B cell (primary cell): ENCODE measurements around the gene TPH2. TPM values are rescaled to one million over a fixed set of nuclear protein-coding genes. Genes with fewer than 3 reads are reported as not detected.

ENCODE experiments used
- ATAC-seq: fragments of 200-7000 bp; cut with Tn5 transposase; one replicate; pipeline ENCODE4 v1.10.0; 2021; ENCODE audit warnings: low read depth, mild to moderate bottlenecking, moderate number of reproducible peaks, moderate library complexity
- CTCF ChIA-PET: fragments of 350-600 bp; sonication (Branson Sonifier 250); formaldehyde crosslinking; loops from one replicate; lab custom pipeline; 2021; ENCODE audit warnings: antibody characterized with exemption, inconsistent platforms; lab: Charles Lee
- POLR2A ChIA-PET: fragments of 350-600 bp; sonication (Branson Sonifier 250); formaldehyde crosslinking; loops from one replicate; lab custom pipeline; 2021; ENCODE audit warnings: antibody characterized with exemption; lab: Charles Lee
- DNase-seq: peaks from one replicate; pipeline ENCODE4 v3.0.0; 2013
- H2AFZ ChIP-seq: 2 replicates; pipeline ENCODE4 v1.6.1; 2012; ENCODE audit warnings: mild to moderate bottlenecking, low read depth, low read length; ENCODE audit not compliant: insufficient read depth, poor library complexity, severe bottlenecking
- H3K27ac ChIP-seq, 2 donors: 1 replicate in 1 of 2; 2 replicates in 1 of 2; pipeline ENCODE4 v1.5.1; 2012 to 2013; ENCODE audit warnings: low read length in 2 of 2, mild to moderate bottlenecking in 2 of 2, moderate library complexity in 1 of 2
- H3K27me3 ChIP-seq, 4 experiments: fragments of 200-600 bp in 1 of 4; sonication (generic) in 1 of 4; replicated peaks in 1 of 4; 1 replicate in 2 of 4; 2 replicates in 2 of 4; pipeline versions ENCODE4 v1.6.1 to v1.7.0; 2013 to 2016; ENCODE audit warnings: low read length in 3 of 4, mild to moderate bottlenecking in 2 of 4, mixed read lengths in 1 of 4, moderate library complexity in 1 of 4; ENCODE audit not compliant: insufficient read depth in 4 of 4, control insufficient read depth in 3 of 4; ENCODE audit errors: control extremely low read depth in 1 of 4
- H3K36me3 ChIP-seq, 2 experiments: replicated peaks in 1 of 2; 1 replicate in 1 of 2; 2 replicates in 1 of 2; pipeline versions ENCODE4 v1.6.1 to v1.7.1; 2013; ENCODE audit warnings: low read length in 1 of 2; ENCODE audit not compliant: insufficient read depth in 2 of 2, control insufficient read depth in 1 of 2; ENCODE audit errors: control extremely low read depth in 1 of 2, extremely low read depth in 1 of 2
- H3K4me1 ChIP-seq, 2 donors: fragments of 200-600 bp in 1 of 2; sonication (generic) in 1 of 2; 1 replicate in 1 of 2; 2 replicates in 1 of 2; pipeline versions ENCODE4 v1.5.1 to v1.6.1; 2013 to 2017; ENCODE audit warnings: low read length in 2 of 2; ENCODE audit not compliant: control insufficient read depth in 2 of 2, insufficient read depth in 2 of 2
- H3K4me2 ChIP-seq: replicated peaks from 2 replicates; pipeline ENCODE3; 2012; ENCODE audit warnings: mild to moderate bottlenecking, low read depth, low read length; ENCODE audit not compliant: poor library complexity, severe bottlenecking
- H3K4me3 ChIP-seq, 5 experiments: fragments of 200-600 bp in 1 of 5; sonication (generic) in 1 of 5; 1 replicate in 3 of 5; 2 replicates in 2 of 5; pipeline versions ENCODE4 v1.5.1 to v1.7.0; 2011 to 2016; ENCODE audit warnings: low read length in 4 of 5, mild to moderate bottlenecking in 4 of 5, low read depth in 2 of 5, control low read depth in 1 of 5, moderate library complexity in 1 of 5; ENCODE audit not compliant: insufficient read depth in 1 of 5; ENCODE audit errors: control extremely low read depth in 1 of 5, extremely low read depth in 1 of 5
- H3K79me2 ChIP-seq: fragments of 200-600 bp; sonication (generic); one replicate; pipeline ENCODE4 v1.6.0; 2016; ENCODE audit warnings: low read length; ENCODE audit not compliant: control insufficient read depth, insufficient read depth
- H3K9ac ChIP-seq: fragments of 200-600 bp; sonication (generic); 2 replicates; pipeline ENCODE4 v1.6.1; 2017; ENCODE audit warnings: mild to moderate bottlenecking, low read length, moderate library complexity
- H3K9me3 ChIP-seq, 3 donors: one replicate each; pipeline versions ENCODE4 v1.6.1 to v1.7.1; 2013; ENCODE audit warnings: low read length in 2 of 3; ENCODE audit not compliant: control insufficient read depth in 2 of 3, insufficient read depth in 1 of 3; ENCODE audit errors: control extremely low read depth in 1 of 3
- H4K20me1 ChIP-seq: 2 replicates; pipeline ENCODE4 v1.6.0; 2012; ENCODE audit warnings: mild to moderate bottlenecking, low read length; ENCODE audit not compliant: insufficient read depth, control insufficient read depth, poor library complexity, severe bottlenecking
- H3K27ac Mint-ChIP-seq: one replicate; pipeline ENCODE4 v1.8.0; 2021; ENCODE audit warnings: mixed read lengths
- H3K27me3 Mint-ChIP-seq: one replicate; pipeline ENCODE4 v1.8.0; 2021; ENCODE audit warnings: mixed read lengths
- H3K4me1 Mint-ChIP-seq: one replicate; pipeline ENCODE4 v1.8.0; 2021; ENCODE audit warnings: mixed read lengths
- H3K4me3 Mint-ChIP-seq: one replicate; pipeline ENCODE4 v1.8.0; 2021; ENCODE audit warnings: mixed read lengths
- H3K9me3 Mint-ChIP-seq: one replicate; pipeline ENCODE4 v1.8.0; 2022; ENCODE audit warnings: mixed read lengths; ENCODE audit not compliant: insufficient read depth
- CTCF ChIP-seq: fragments of 200-600 bp; IDR thresholded peaks from one replicate; pipeline ENCODE4 v1.8.0; 2022; ENCODE audit warnings: antibody characterized with exemption, mild to moderate bottlenecking
- EZH2 ChIP-seq: IDR thresholded peaks from 2 replicates; pipeline ENCODE4 v1.6.1; 2012; ENCODE audit warnings: borderline replicate concordance, low read depth, mild to moderate bottlenecking, moderate library complexity, low read length; ENCODE audit not compliant: insufficient read depth, poor library complexity, severe bottlenecking
- WGBS: methylation state at CpG from one replicate; pipeline ENCODE4 v1.1.5; 2013; ENCODE audit warnings: missing lambda C conversion rate; ENCODE audit not compliant: insufficient coverage; 5-methylcytosine and 5-hydroxymethylcytosine counted together
- intact Hi-C: fragments of 100-400 bp; cut with micrococcal nuclease; formaldehyde crosslinking; loops from one replicate; pipeline ENCODE4 v1.10.0; 2022
- polyA plus RNA-seq: library from polyadenylated mRNA; depleted of rRNA; stranded (reverse); fragments of >200 nt; gene quantifications from 2 replicates; pipeline ENCODE4 v1.2.3, GENCODE V29; 2012
- total RNA-seq, 2 donors: library from RNA; stranded (reverse); fragments of 120-200 nt in 1 of 2; gene quantifications; 1 replicate in 1 of 2; 2 replicates in 1 of 2; pipeline versions ENCODE4 v1.2.3 to v1.2.4, GENCODE V29; 2013 to 2022

The TPH2 gene
- total and polyA plus RNA-seq, 2 donors (not counting 1 experiment from before 2014, with no cell fraction given) = not detected

GRCh38 chr12:71954861-71955260, 16.2 kb downstream of the TPH2 start:
- H3K4me1 Mint-ChIP-seq = no peaks in the 10 kb centered on the region
- no peak for DNase-seq

GRCh38 chr12:71955970-71956369, 17.3 kb downstream of the TPH2 start:
- Histone ChIP-seq H3K79me2 (no peaks in the 10 kb centered on the region), H3K27ac (no peak overlapping the region), H3K9me3 (no peaks in the 10 kb centered on the region), H3K4me1 (no peaks in the 10 kb centered on the region), H3K4me2 (no peak overlapping the region), H4K20me1 (no peaks in the 10 kb centered on the region), H3K4me3 (no peak overlapping the region), H3K36me3 (no peaks in the 10 kb centered on the region), H3K9ac (no peak overlapping the region), H2AFZ (no peak overlapping the region), H3K27me3 (peaks cover 0 to 4% (median under 1%) of the 10 kb centered on the region in 4 experiments)
- H3K9me3 Mint-ChIP-seq = no peaks in the 10 kb centered on the region
- intact Hi-C loops = no loop called here
- ChIA-PET POLR2A (no interaction called here), CTCF (no interaction called here)
- TF ChIP-seq CTCF = no peak
- TF ChIP-seq EZH2 = no peak
- no peak overlapping the region for H3K27ac Mint-ChIP-seq
- DNase-seq (no peak), ATAC-seq (no peak)
- no peak overlapping the region for H3K4me3 Mint-ChIP-seq
- no peaks in the 10 kb centered on the region for H3K4me1 Mint-ChIP-seq
- H3K27me3 Mint-ChIP-seq = peaks cover 16% of the 10 kb centered on the region
- 80% methylated on average over 2 of the region's 2 CpGs for WGBS

More at GRCh38 chr12:71954861-71955260, 16.2 kb downstream of the TPH2 start:
- no peaks in the 10 kb centered on the region for H3K4me1 ChIP-seq
- Mint-ChIP-seq H3K9me3 (no peaks in the 10 kb centered on the region), H3K27ac (no peak overlapping the region), H3K4me3 (no peak overlapping the region), H3K27me3 (peaks cover 21% of the 10 kb centered on the region)
- TF ChIP-seq CTCF (no peak), EZH2 (no peak)
- ChIA-PET CTCF (no interaction called here), POLR2A (no interaction called here)
- no peaks in the 10 kb centered on the region for H3K36me3 ChIP-seq
- intact Hi-C loops = no loop called here
- WGBS = no CpG with 5 or more reads among the region's 1 CpG
- no peaks in the 10 kb centered on the region for H4K20me1 ChIP-seq
- no peaks in the 10 kb centered on the region for H3K9me3 ChIP-seq
- H2AFZ ChIP-seq = no peak overlapping the region
- peaks cover 0 to 4% (median 0%) of the 10 kb centered on the region in 4 experiments for H3K27me3 ChIP-seq
- no peaks in the 10 kb centered on the region for H3K79me2 ChIP-seq
- no peak overlapping the region for H3K27ac ChIP-seq
- ATAC-seq = no peak
- H3K4me2 ChIP-seq = no peak overlapping the region
- H3K9ac ChIP-seq = no peak overlapping the region
- H3K4me3 ChIP-seq = no peak overlapping the region
